PFSK-1 (cell line): ENCODE data around the gene PDCD6IP.

Experiments
- FOXP2 ChIP-seq: optimal IDR thresholded peaks from 2 replicates; pipeline ENCODE3; 2011; ENCODE audit warnings: borderline replicate concordance, control low read depth, inconsistent platforms; ENCODE audit not compliant: insufficient read depth; ENCODE audit errors: extremely low read length, extremely low read depth
- POLR2AphosphoS5 ChIP-seq: IDR thresholded peaks from 2 replicates; pipeline ENCODE4 v1.6.1; 2012; ENCODE audit warnings: low read depth, mild to moderate bottlenecking, control low read depth, low read length, moderate library complexity
- REST ChIP-seq, 2 experiments: IDR thresholded peaks; 2 replicates each; pipeline versions ENCODE4 v1.6.1 to v1.8.0; 2011 to 2012; ENCODE audit warnings: low read depth in 2 of 2, low read length in 2 of 2, control low read depth in 1 of 2, inconsistent platforms in 1 of 2, mild to moderate bottlenecking in 1 of 2, moderate library complexity in 1 of 2; ENCODE audit not compliant: insufficient read depth in 1 of 2
- SIN3A ChIP-seq: IDR thresholded peaks from 2 replicates; pipeline ENCODE4 v1.6.1; 2012; ENCODE audit warnings: mild to moderate bottlenecking, low read length, moderate library complexity, borderline replicate concordance; ENCODE audit not compliant: insufficient read depth
- TAF1 ChIP-seq: IDR thresholded peaks from 2 replicates; pipeline ENCODE4 v1.6.1; 2012; ENCODE audit warnings: low read length, control low read depth, borderline replicate concordance; ENCODE audit not compliant: insufficient read depth

Gene PDCD6IP

GRCh38 chr3:33840179-33840578 is 41.7 kb downstream of the PDCD6IP start:
- no peak for TF ChIP-seq TAF1

GRCh38 chr3:33848624-33849347 is 50.4 kb downstream of the PDCD6IP start:
- no peak for TF ChIP-seq REST (IDR thresholded peaks at IDR 0.05; ENCODE audit: insufficient read depth in 1 of 2, low read depth in 2 of 2, low read length in 2 of 2)
- TF ChIP-seq POLR2AphosphoS5, result no peak
- TF ChIP-seq FOXP2, result no peak
- no peak for TF ChIP-seq SIN3A
- TF ChIP-seq TAF1, result no peak

GRCh38 chr3:33855884-33856546 is 57.6 kb downstream of the PDCD6IP start:
- TF ChIP-seq FOXP2 (no peak), REST (IDR thresholded peaks at IDR 0.05; ENCODE audit: insufficient read depth in 1 of 2, low read depth in 2 of 2, low read length in 2 of 2) (no peak)

- TF ChIP-seq SIN3A (no peak), REST (IDR thresholded peaks at IDR 0.05; ENCODE audit: insufficient read depth in 1 of 2, low read depth in 2 of 2, low read length in 2 of 2) (no peak), TAF1 (no peak), POLR2AphosphoS5 (no peak), FOXP2 (no peak)
These were observed 59.7 kb downstream of the PDCD6IP start for GRCh38 chr3:33858131-33858530.

- no peak for TF ChIP-seq REST (IDR thresholded peaks at IDR 0.05; ENCODE audit: insufficient read depth in 1 of 2, low read depth in 2 of 2, low read length in 2 of 2)
- no peak for TF ChIP-seq FOXP2
- TF ChIP-seq TAF1, result no peak
- no peak for TF ChIP-seq SIN3A
- TF ChIP-seq POLR2AphosphoS5, result no peak
These were observed 62.1 kb downstream of the PDCD6IP start for GRCh38 chr3:33860373-33861050.
